ENCODE results near the gene CARD11.

- TF ChIP-seq POLR2AphosphoS5 (IDR thresholded peaks at IDR 0.05; ENCODE audit: low read depth, low read length) (no peak), POLR2A (IDR thresholded peaks at IDR 0.05; ENCODE audit: low read depth, low read length) (no peak)
Measured at GRCh38 chr7:2950578-2950977, 93.1 kb downstream of the CARD11 start.

Measured in GM12892 (cell line).